AG04449 (cell line): ENCODE results near the gene SSR3.
A peak's percentile ranks its signal among the peaks of the same experiment; 100 is the strongest.

ENCODE experiments used
- CTCF ChIA-PET: fragments of 350-600 bp; formaldehyde crosslinking; extraction: SDS; loops from one replicate; lab custom pipeline; 2021; ENCODE audit warnings: antibody characterized with exemption; lab: Yijun Ruan, JAX
- POLR2A ChIA-PET: fragments of 400-600, 350-600 bp; formaldehyde crosslinking; extraction: SDS; loops from one replicate; lab custom pipeline; 2020; ENCODE audit warnings: antibody characterized with exemption, inconsistent platforms; lab: Yijun Ruan, JAX
- DNase-seq: peaks from one replicate; pipeline ENCODE4 v3.0.0-alpha.2; 2010; ENCODE audit warnings: low read depth, low spot score
- H3K4me3 ChIP-seq: 2 replicates; pipeline ENCODE4 v1.5.1; 2011; ENCODE audit warnings: low read depth, mild to moderate bottlenecking, control low read depth, low read length
- TF ChIP-seq, protein P1 (sequence below): IDR thresholded peaks from one replicate; pipeline ENCODE4 v1.5.1; 2011; ENCODE audit warnings: mild to moderate bottlenecking, moderate library complexity, low read length, control low read depth, inconsistent platforms; ENCODE audit not compliant: insufficient read depth; ENCODE audit errors: missing control alignments

The SSR3 gene

DNA sequence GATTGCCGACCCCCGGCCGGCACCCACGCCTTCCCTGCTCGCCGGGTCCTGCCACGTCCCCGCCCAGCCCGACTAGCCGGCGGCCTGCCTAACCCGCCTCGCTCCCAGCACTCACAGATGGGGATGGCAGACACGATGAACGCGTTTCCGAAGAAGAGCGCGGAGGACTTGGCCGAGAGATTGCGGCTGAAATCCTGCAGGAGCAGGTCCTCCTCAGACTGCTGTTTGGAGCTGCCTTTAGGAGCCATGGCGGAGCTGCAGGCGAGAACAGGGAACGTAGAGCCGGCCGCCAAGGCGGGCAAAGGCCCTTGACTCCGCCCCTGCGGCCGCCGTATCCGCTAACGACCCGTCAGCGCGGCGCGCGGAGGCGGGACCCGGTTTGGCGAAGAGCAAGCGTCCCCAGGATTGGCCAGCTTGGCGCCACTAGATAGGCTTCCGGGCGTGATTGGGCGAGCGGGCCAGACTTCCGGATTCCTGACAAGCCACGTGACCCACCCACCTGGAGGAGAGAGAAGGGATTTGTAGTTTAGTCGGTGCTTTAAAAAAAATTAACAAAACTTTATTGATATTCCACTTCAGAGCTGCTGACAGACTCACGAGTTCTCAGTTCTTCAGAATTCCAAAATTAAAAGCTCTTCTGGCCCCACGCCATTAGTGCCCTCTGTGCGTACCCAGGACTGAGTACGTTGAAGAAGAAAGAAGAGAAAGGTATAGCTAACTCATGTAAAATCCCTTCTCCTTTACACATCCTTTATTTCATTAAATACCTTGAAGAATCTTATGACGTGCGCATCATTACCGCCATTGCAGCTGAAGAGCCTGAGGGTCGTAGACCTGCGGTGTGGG, at the start of gene SSR3:
Gene SSR3 (minus strand): TSS at position 276 of the 846 bp plus-strand sequence. CDS start 28 bp downstream, at position 248.
- peak within 1 kb of the TSS; percentile 71 for H3K4me3 ChIP-seq
- TF ChIP-seq, protein P1, sequence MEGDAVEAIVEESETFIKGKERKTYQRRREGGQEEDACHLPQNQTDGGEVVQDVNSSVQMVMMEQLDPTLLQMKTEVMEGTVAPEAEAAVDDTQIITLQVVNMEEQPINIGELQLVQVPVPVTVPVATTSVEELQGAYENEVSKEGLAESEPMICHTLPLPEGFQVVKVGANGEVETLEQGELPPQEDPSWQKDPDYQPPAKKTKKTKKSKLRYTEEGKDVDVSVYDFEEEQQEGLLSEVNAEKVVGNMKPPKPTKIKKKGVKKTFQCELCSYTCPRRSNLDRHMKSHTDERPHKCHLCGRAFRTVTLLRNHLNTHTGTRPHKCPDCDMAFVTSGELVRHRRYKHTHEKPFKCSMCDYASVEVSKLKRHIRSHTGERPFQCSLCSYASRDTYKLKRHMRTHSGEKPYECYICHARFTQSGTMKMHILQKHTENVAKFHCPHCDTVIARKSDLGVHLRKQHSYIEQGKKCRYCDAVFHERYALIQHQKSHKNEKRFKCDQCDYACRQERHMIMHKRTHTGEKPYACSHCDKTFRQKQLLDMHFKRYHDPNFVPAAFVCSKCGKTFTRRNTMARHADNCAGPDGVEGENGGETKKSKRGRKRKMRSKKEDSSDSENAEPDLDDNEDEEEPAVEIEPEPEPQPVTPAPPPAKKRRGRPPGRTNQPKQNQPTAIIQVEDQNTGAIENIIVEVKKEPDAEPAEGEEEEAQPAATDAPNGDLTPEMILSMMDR, result no peak
- CTCF ChIA-PET, result interaction anchor here (0.8 to 7.1 kb wide), 7 partner anchors 9 to 527 kb away, joined by 3 to 52 read pairs (median 5); no protein-coding TSS in a partner anchor
- POLR2A ChIA-PET, result interaction anchor here (0.6 to 5.4 kb wide), 15 partner anchors 9 to 534 kb away, joined by 3 to 60 read pairs (median 5); partner anchors contain the start of gene TIPARP
- peak; percentile 97 for DNase-seq

DNA sequence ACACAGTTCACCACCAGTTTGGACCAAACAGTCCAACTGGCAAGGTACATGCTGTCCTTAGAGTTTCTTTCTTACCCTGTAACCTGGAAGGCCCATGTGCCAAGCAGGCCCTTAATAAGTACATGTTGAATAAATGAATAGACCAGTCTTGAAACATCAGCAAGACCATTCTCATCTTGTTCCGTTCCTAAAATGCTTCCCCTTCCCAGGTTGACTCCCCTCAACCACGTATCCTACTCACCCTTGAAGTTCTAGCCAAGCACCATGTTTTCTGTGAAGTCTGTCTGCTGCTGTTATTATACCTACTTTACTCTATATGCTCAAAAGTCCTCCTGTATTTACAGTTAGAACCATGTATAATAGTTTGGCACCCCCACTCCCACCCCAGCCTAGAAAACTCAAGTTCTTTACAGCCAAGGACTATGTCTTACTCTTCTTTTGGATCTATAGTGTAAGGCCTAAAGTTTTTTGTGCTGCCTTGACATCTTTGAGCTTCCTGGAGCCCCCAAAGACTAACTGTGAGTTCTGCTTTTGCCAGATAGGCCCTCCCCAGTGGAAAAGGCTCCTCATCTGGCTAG, 49.2 kb upstream of the SSR3 start:
- ChIA-PET POLR2A (no interaction called here), CTCF (no interaction called here)
- H3K4me3 ChIP-seq, result no peak overlapping the region
- TF ChIP-seq, protein P1, result no peak
- DNase-seq, result no peak

DNA sequence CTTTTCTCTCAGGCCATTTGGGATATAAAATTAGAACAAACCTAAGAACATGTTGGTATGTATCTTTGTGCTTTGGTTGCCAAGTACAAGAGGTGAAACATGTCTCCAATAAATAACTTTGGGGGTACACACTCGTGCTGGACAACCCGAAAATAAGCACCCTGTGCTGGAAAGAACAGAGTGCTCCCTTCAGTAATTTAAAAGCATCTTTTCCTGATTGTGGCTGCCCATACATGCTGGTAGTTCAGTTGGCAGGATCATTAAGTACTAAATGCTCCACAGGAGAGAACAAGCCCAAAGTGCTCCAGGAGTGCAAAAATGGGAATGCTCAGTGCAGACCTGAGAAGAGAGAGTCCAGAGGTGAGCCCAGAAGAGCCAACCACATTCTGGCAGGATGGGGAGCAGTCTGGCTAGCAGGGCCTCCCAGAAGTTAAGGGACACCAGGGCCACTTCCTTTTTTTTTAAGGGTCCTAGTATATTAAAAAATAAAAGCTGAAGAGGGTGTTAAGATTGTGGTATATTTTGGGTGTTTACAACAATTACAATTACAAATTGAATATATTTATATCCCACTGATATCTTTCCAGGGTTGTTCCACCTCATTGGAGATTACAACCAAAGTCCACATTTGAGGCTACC, 48.6 kb upstream of the SSR3 start:
- no peak for DNase-seq
- ChIA-PET CTCF (interaction anchor here (1.7 kb wide), 1 partner anchor 10 kb away, joined by 7 read pairs; no protein-coding TSS in a partner anchor), POLR2A (no interaction called here)
- H3K4me3 ChIP-seq, result no peak overlapping the region
- TF ChIP-seq, protein P1, result no peak

DNA sequence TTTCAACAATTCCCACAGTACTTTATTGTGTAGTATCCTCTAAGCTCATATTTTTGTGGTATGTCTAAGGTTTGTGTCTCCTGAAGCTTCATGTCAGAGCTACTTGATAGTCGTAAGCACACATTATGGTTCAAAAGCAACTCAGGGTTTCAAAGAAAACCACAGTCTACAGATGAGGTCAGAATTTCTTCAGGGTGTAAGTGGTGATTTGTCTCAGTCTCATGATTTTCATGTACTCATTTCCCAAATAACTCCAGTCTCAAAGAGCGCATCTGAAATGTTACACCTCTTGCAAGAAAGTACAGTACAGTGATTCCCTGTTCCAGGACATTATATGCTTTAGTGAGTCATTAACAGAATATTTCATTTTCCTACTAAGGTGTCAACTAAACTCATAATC, 47.5 kb upstream of the SSR3 start:
- H3K4me3 ChIP-seq, result no peak overlapping the region
- POLR2A ChIA-PET, result no interaction called here
- DNase-seq, result no peak
- CTCF ChIA-PET, result interaction anchor here (1.7 kb wide), 1 partner anchor 12 kb away, joined by 7 read pairs; no protein-coding TSS in a partner anchor
- TF ChIP-seq, protein P1, result no peak

DNA sequence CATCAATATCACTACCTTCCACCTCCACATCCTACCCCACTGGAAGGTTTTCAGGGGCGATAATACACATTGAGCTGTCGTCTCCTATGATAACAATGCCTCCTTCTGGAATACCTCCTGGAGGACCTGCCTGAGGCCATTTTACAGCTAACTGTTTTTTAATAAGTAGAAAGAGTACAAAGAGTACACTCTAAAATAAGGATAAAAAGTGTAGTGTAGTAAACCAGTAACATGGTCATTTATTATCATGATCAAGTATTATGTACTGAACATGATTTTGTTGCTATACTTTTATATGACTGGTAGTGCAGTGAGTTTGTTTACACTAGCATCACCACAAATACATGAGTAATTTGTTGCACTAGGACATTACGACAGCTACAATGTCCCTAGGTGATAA, 46.6 kb upstream of the SSR3 start:
- DNase-seq, result no peak
- POLR2A ChIA-PET, result no interaction called here
- CTCF ChIA-PET, result no interaction called here
- no peak overlapping the region for H3K4me3 ChIP-seq
- TF ChIP-seq, protein P1, result no peak
